Colon (tissue), 2 donors: ENCODE data around the gene TBC1D3D.
"Not testable (repeated sequence)": the region's sequence is repeated elsewhere in the genome, so short reads cannot be mapped to it uniquely, and the experiment has no call there.

Source experiments
- FAIRE-seq: peaks from 2 replicates; lab custom pipeline; 2012; peaks lifted over from hg19 to GRCh38; lab: Jason Lieb, UNC
- donor health status: control.
- donor health status: control.

Gene TBC1D3D

GRCh38 chr17:38003676-38004075 lies at the start of gene TBC1D3D:
TBC1D3D (plus strand) TSS chr17:38003976; CDS start chr17:38005561, 1,585 bp downstream.
- not testable (repeated sequence) for FAIRE-seq

DNA sequence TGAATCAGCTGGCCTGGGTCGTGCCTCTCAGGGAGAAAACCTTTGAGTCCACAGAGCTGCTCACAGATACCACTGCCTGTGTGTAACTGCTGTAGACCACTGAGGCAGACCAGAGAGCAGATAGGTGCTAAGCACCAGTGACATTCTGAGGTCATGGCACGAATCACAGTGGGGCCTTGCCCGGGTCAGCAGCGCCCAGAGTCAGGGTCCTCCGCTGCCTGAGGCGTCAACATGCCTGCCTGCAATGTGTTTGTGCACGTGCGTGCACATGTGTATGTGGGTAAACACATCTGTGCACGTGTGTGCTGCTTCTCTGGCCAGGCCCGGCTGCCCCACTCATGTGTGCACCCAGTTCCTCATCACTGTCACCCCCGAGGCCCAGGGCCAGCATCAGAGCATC lies 14.8 kb upstream of the TBC1D3D start, which contains the start of gene TBC1D3L:
Gene TBC1D3L (minus strand): TSS at position 101 of the 400 bp plus-strand sequence. CDS start 1,540 bp downstream, outside the sequence.
- FAIRE-seq, result not testable (repeated sequence)
